WERI-Rb-1 (cell line): ENCODE data around the gene SMOC1.

Experiments used
- DNase-seq: peaks from one replicate; pipeline ENCODE4 v3.0.0-alpha.2; 2020
- H3K27ac ChIP-seq: fragments of 250-450 bp; sonication (Bioruptor Pico); 2 replicates; pipeline ENCODE4 v1.5.1; 2020; ENCODE audit warnings: mild to moderate bottlenecking, moderate library complexity
- H3K27me3 ChIP-seq: fragments of 250-450 bp; sonication (Bioruptor Pico); 2 replicates; pipeline ENCODE4 v1.5.1; 2021; ENCODE audit warnings: mild to moderate bottlenecking, low read depth, moderate library complexity; ENCODE audit not compliant: insufficient read depth, severe bottlenecking
- H3K36me3 ChIP-seq: fragments of 250-450 bp; sonication (Bioruptor Pico); 2 replicates; pipeline ENCODE4 v1.5.1; 2020; ENCODE audit warnings: mild to moderate bottlenecking, moderate library complexity
- H3K4me3 ChIP-seq: 2 replicates; pipeline ENCODE4 v1.5.1; 2011; ENCODE audit warnings: low read depth, mild to moderate bottlenecking, control low read depth, low read length
- H3K9me3 ChIP-seq: fragments of 250-450 bp; sonication (Bioruptor Pico); 2 replicates; pipeline ENCODE4 v1.5.1; 2021; ENCODE audit warnings: mild to moderate bottlenecking, moderate library complexity; ENCODE audit not compliant: severe bottlenecking
- TF ChIP-seq, protein P1 (sequence below): IDR thresholded peaks from 2 replicates; pipeline ENCODE4 v1.5.1; 2011; ENCODE audit warnings: low read depth, mild to moderate bottlenecking, control low read depth, inconsistent platforms, low read length

Gene SMOC1

DNA sequence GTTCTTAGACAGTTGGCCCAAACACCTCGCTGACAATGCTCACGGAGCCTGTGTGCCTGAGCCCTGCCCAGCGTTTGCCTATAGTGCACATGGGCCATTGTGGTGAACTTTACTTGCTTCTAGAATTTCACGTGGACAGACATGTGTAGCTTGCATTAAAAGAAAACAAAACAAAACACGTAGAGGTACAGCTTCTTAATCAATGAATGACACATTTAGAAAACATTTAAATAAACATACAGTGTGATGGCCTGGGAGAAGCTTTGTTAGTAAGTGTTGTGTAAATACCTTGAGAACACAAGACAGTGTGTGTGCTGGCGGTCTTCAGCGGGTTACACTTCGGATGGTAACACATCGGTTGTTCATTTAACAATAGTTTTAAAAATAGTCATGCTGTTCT, 38.1 kb downstream of the SMOC1 start:
- peaks cover 1% of the 10 kb centered on the region for H3K9me3 ChIP-seq
- no peaks in the 10 kb centered on the region for H3K27me3 ChIP-seq
- no peak for DNase-seq
- TF ChIP-seq, protein P1, sequence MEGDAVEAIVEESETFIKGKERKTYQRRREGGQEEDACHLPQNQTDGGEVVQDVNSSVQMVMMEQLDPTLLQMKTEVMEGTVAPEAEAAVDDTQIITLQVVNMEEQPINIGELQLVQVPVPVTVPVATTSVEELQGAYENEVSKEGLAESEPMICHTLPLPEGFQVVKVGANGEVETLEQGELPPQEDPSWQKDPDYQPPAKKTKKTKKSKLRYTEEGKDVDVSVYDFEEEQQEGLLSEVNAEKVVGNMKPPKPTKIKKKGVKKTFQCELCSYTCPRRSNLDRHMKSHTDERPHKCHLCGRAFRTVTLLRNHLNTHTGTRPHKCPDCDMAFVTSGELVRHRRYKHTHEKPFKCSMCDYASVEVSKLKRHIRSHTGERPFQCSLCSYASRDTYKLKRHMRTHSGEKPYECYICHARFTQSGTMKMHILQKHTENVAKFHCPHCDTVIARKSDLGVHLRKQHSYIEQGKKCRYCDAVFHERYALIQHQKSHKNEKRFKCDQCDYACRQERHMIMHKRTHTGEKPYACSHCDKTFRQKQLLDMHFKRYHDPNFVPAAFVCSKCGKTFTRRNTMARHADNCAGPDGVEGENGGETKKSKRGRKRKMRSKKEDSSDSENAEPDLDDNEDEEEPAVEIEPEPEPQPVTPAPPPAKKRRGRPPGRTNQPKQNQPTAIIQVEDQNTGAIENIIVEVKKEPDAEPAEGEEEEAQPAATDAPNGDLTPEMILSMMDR: no peak
- no peaks in the 10 kb centered on the region for H3K36me3 ChIP-seq
- H3K4me3 ChIP-seq: no peak overlapping the region
- no peak overlapping the region for H3K27ac ChIP-seq

DNA sequence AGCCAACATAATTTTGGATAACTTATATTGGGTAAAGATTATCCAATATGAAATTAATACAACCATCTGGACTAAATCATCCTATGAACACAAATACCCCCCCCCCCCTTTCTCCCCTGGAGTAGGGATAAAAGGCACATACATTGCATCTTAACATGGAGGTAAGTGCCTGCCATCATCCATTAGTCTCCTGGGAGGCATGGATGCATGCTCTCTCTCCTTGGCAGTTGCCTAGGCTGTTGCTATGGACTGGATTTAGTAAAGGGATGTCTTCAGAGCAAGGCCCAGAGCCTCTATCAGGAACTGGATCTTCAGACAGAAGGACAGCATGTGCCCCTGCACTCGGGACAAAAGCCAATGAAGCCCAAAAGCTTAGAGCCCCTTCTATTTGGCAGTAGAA, 40.6 kb downstream of the SMOC1 start:
- no peaks in the 10 kb centered on the region for H3K9me3 ChIP-seq

DNA sequence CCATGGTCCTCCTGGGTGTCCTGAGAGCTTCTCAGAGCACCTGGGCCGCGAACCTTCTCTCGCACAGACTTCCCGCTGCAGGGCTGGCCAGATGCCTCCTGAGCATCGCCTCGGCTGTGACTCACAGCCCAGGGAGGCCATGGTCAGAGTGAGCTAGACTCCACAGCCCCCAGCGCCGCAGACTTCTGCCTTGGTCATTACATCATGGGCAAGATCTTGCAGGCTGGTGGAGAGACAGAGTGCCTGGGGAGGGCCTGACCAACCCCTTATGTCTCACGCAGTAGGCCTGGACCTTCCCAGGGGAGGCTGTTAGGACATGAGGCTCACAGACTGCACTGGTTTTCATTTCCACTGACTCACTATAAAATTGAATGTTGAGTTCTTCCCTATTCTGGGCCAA, 41.8 kb downstream of the SMOC1 start:
- no peak for DNase-seq
- H3K4me3 ChIP-seq: no peak overlapping the region
- no peaks in the 10 kb centered on the region for H3K36me3 ChIP-seq
- no peak overlapping the region for H3K27ac ChIP-seq
- H3K27me3 ChIP-seq: no peaks in the 10 kb centered on the region
- no peaks in the 10 kb centered on the region for H3K9me3 ChIP-seq
- TF ChIP-seq, protein P1: no peak

More for the DNA sequence above, 40.6 kb downstream of the SMOC1 start:
- no peaks in the 10 kb centered on the region for H3K36me3 ChIP-seq
- DNase-seq: no peak
- no peak overlapping the region for H3K4me3 ChIP-seq
- H3K27ac ChIP-seq: no peak overlapping the region
- H3K27me3 ChIP-seq: no peaks in the 10 kb centered on the region
- TF ChIP-seq, protein P1: no peak

DNA sequence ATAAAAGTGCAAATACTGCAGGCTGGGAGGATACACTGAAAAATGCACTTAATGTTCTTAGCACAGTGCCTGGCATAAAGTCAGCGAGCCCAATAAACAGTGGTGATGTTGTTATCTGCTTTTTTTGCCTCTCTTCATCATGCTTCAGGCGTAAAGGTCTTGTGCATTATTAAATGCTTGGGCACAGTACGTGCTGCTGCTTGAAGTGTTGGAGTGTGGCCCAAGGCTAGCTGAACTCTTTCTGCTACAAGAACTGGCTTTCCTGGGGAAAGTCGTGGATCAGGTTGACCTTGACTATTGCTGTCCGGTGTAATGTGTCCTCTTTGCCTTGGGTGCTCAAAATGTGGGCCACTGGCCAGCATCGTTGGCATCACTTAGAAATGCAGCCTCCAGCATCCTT, 43.0 kb downstream of the SMOC1 start:
- H3K36me3 ChIP-seq: no peaks in the 10 kb centered on the region
- H3K4me3 ChIP-seq: no peak overlapping the region
- H3K27ac ChIP-seq: no peak overlapping the region
- no peaks in the 10 kb centered on the region for H3K9me3 ChIP-seq
- TF ChIP-seq, protein P1: no peak
- no peaks in the 10 kb centered on the region for H3K27me3 ChIP-seq
- no peak for DNase-seq

DNA sequence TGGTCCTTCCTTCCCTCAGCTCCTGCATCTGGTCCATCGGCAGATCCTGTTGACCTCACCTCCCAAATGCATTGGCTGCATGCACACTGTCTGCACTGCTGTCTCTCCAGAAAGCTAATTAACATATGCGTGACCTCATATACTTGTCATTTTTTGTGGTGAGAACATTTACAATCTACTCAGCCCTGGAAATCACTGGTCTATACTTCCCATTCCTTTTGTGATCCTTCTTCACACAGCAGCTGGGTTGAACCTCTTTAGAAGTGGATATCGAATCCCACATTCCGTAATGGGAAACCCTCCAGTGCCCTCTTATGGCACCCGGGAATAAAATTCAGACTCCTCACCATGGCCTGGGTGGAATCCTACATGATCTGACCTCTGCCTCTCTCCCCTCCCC, 45.0 kb downstream of the SMOC1 start:
- Histone ChIP-seq H3K9me3 (no peaks in the 10 kb centered on the region), H3K36me3 (no peaks in the 10 kb centered on the region), H3K27ac (no peak overlapping the region), H3K27me3 (no peaks in the 10 kb centered on the region), H3K4me3 (no peak overlapping the region)
- DNase-seq: no peak
- TF ChIP-seq, protein P1: peak; percentile 35

DNA sequence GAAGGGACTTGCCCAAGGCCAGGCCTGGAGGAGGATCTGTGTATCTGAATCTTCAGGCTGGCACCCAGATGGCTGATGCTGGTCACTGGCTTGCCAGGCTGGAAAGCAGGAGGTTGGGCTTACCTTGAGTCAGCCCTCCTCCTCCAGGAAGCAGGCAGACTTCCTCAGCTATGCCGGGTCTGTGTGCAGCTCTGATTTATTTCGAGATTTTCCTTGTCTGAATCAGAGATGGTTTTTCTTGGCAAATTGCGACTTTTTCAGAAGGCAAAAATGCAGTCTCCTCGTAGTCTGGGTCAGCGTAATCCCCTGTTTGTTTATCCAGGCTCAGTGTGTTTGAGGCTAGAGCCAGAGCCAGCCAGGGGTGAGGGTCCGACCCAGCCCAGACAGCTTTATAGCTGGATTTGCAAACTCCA, 48.9 kb downstream of the SMOC1 start:
- no peaks in the 10 kb centered on the region for H3K36me3 ChIP-seq

More for the DNA sequence above, 48.9 kb downstream of the SMOC1 start:
- DNase-seq: no peak
- TF ChIP-seq, protein P1: no peak
- Histone ChIP-seq H3K27ac (no peak overlapping the region), H3K9me3 (no peaks in the 10 kb centered on the region), H3K27me3 (no peaks in the 10 kb centered on the region), H3K4me3 (no peak overlapping the region)
